HepG2 (cell line): ENCODE measurements around the gene CARHSP1. TPM values are rescaled to one million over a fixed set of nuclear protein-coding genes. Genes with fewer than 3 reads are reported as not detected.

Experiments used
- AKNA ChIP-seq: sonication (generic); formaldehyde crosslinking; IDR thresholded peaks from 2 replicates; pipeline ENCODE4 v1.4.0; 2020; ENCODE audit warnings: missing genetic modification reagents, borderline replicate concordance
- CREB1 ChIP-seq, 2 experiments: fragments of 450-650 bp in 1 of 2; IDR thresholded peaks; 2 replicates each; pipeline ENCODE4 v1.6.1; 2016 to 2017; ENCODE audit warnings: control low read depth in 1 of 2, mild to moderate bottlenecking in 1 of 2, missing compliant biosample characterization in 1 of 2, missing genetic modification characterization in 1 of 2
- ETS1 ChIP-seq: sonication (generic); formaldehyde crosslinking; IDR thresholded peaks from 2 replicates; pipeline ENCODE4 v1.4.0; 2020; ENCODE audit warnings: missing genetic modification reagents
- FOXJ3 ChIP-seq: sonication (generic); formaldehyde crosslinking; IDR thresholded peaks from 2 replicates; pipeline ENCODE4 v1.4.0; 2020; ENCODE audit warnings: missing genetic modification reagents, mild to moderate bottlenecking, borderline replicate concordance
- GATAD2A ChIP-seq: IDR thresholded peaks from 2 replicates; pipeline ENCODE4 v1.6.1; 2016
- HES4 ChIP-seq: sonication (generic); formaldehyde crosslinking; IDR thresholded peaks from 2 replicates; pipeline ENCODE4 v1.9.0; 2021; ENCODE audit warnings: mild to moderate bottlenecking, missing genetic modification reagents, borderline replicate concordance
- NFE2 ChIP-seq: sonication (generic); formaldehyde crosslinking; IDR thresholded peaks from 2 replicates; pipeline ENCODE4 v1.4.0; 2020; ENCODE audit warnings: missing genetic modification reagents
- POLR2AphosphoS5 ChIP-seq: IDR thresholded peaks from 2 replicates; pipeline ENCODE4 v1.6.1; 2012; ENCODE audit warnings: low read depth, low read length
- POLR2G ChIP-seq: fragments of 200-400 bp; formaldehyde crosslinking; IDR thresholded peaks from 2 replicates; pipeline ENCODE4 v1.6.1; 2018; ENCODE audit warnings: mild to moderate bottlenecking, low read depth, low read length, moderate library complexity
- RCOR2 ChIP-seq: IDR thresholded peaks from 2 replicates; pipeline ENCODE4 v1.6.1; 2016; ENCODE audit warnings: missing biosample characterization, missing genetic modification reagents
- TEF ChIP-seq: sonication (generic); formaldehyde crosslinking; IDR thresholded peaks from 2 replicates; pipeline ENCODE4 v1.5.0; 2020; ENCODE audit warnings: missing genetic modification reagents
- TRIM22 ChIP-seq: fragments of 450-650 bp; IDR thresholded peaks from 2 replicates; pipeline ENCODE4 v1.6.1; 2017
- ZBTB33 ChIP-seq: sonication (generic); formaldehyde crosslinking; IDR thresholded peaks from 2 replicates; pipeline ENCODE4 v1.4.0; 2020; ENCODE audit warnings: missing genetic modification reagents
- ZFP37 ChIP-seq: sonication (generic); formaldehyde crosslinking; IDR thresholded peaks from 2 replicates; pipeline ENCODE4 v1.4.0; 2020; ENCODE audit warnings: missing genetic modification reagents, borderline replicate concordance
- ZNF260 ChIP-seq: sonication (generic); formaldehyde crosslinking; IDR thresholded peaks from 2 replicates; pipeline ENCODE4 v1.4.0; 2020; ENCODE audit warnings: missing genetic modification reagents, low read depth, mild to moderate bottlenecking, borderline replicate concordance
- ZNF3 ChIP-seq: IDR thresholded peaks from 2 replicates; pipeline ENCODE4 v1.7.0; 2017; ENCODE audit warnings: inconsistent platforms
- ZNF446 ChIP-seq: sonication (generic); formaldehyde crosslinking; IDR thresholded peaks from 2 replicates; pipeline ENCODE4 v1.5.0; 2020; ENCODE audit warnings: mild to moderate bottlenecking, missing genetic modification reagents
- ZNF569 ChIP-seq: sonication (generic); formaldehyde crosslinking; IDR thresholded peaks from 2 replicates; pipeline ENCODE4 v1.5.0; 2020; ENCODE audit warnings: mild to moderate bottlenecking, missing genetic modification reagents, moderate library complexity, borderline replicate concordance
- polyA plus RNA-seq, 8 experiments: library from polyadenylated mRNA; depleted of rRNA in 3 of 8; stranded (reverse) in 7 of 8; unstranded in 1 of 8; fragments of >200 nt; fragmentation: Illumina TruSeq in 4 of 8; extraction: Trizol in 4 of 8; gene quantifications; 2 replicates each; pipeline versions ENCODE4 v1.2.1 to v1.2.3, GENCODE V29; 2011 to 2016; ENCODE audit warnings: low read depth in 4 of 8, missing spikeins in 1 of 8, mixed read lengths in 1 of 8; ENCODE audit not compliant: insufficient read depth in 1 of 8
- total RNA-seq, 5 experiments: library from RNA; depleted of rRNA; stranded (reverse); fragments of >200 nt; fragmentation: Illumina TruSeq; extraction: Trizol; gene quantifications; 2 replicates each; pipeline ENCODE4 v1.2.3, GENCODE V29; 2016; ENCODE audit warnings: low read depth in 1 of 5

CARHSP1 gene
- total and polyA plus RNA-seq, 2 of the 13 experiments (the other 11 are each of a cell fraction or from before 2014, with no cell fraction given), result 173 to 345 TPM

- TF ChIP-seq HES4, result 0 out of 2 replicates have a peak, but pooled peaks have one; percentile 39
- peak; percentile 54 for TF ChIP-seq CREB1 (IDR thresholded peaks at IDR 0.05)
- no peak for TF ChIP-seq CREB1 (CRISPR knock-in tag; IDR thresholded peaks at IDR 0.05)
- TF ChIP-seq TRIM22, result no peak
- TF ChIP-seq ZNF446 (CRISPR knock-in tag), result 0 out of 2 replicates have a peak, but pooled peaks have one; percentile 8
- 0 out of 2 replicates have a peak, but pooled peaks have one; percentile 13 for TF ChIP-seq POLR2AphosphoS5
- peak; percentile 28; the same call in 1 of the 2 replicates for TF ChIP-seq NFE2 (CRISPR knock-in tag)
- TF ChIP-seq ZNF260 (CRISPR knock-in tag), result 0 out of 2 replicates have a peak, but pooled peaks have one; percentile 6
- TF ChIP-seq POLR2G, result peak; percentile 65
- TF ChIP-seq TEF (CRISPR knock-in tag), result no peak
- peak; percentile 98 for TF ChIP-seq ZNF3 (CRISPR knock-in tag)
- TF ChIP-seq GATAD2A (CRISPR knock-in tag), result no peak
- no peak for TF ChIP-seq AKNA (CRISPR knock-in tag)
- TF ChIP-seq ZBTB33 (CRISPR knock-in tag), result peak; percentile 43; the same call in 1 of the 2 replicates
- TF ChIP-seq ZFP37 (CRISPR knock-in tag), result peak; percentile 43; the same call in 1 of the 2 replicates
- 0 out of 2 replicates have a peak, but pooled peaks have one; percentile 32 for TF ChIP-seq FOXJ3
- 0 out of 2 replicates have a peak, but pooled peaks have one; percentile 5 for TF ChIP-seq ZNF569
- peak; percentile 48; the same call in 1 of the 2 replicates for TF ChIP-seq ETS1 (CRISPR knock-in tag)
- TF ChIP-seq RCOR2, result peak; percentile 4; the same call in 1 of the 2 replicates
These were observed 6.3 kb downstream of the CARHSP1 start (continued) for GRCh38 chr16:8862309-8863130.
